Measurements from ENCODE around the gene IL26.
"Not testable (repeated sequence)": the region's sequence is repeated elsewhere in the genome, so short reads cannot be mapped to it uniquely, and the experiment has no call there.

The IL26 gene

DNA sequence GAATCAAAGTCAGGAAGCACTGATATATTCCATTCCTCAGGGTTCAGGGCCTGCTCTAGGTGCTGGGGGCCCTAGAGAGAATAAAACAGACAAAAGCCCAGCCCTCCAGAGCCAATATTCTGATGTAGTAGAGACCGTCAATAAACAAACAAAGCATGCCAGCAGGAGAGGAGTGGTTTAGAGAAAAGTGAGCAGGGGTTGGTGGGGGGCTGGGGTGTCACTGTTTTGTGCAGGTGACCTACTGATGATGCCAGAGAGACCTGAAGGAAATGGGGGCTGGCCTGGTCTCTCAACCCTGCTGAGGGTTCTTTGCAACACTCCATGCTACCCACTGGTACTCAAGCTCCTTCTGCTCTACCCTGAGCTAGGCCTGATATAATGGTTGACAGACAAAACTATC is 26.5 kb downstream of the IL26 start:
- no peak for DNase-seq (ENCODE audit: low read depth, low spot score)

GRCh38 chr12:68198507-68199086 is 27.0 kb downstream of the IL26 start:
- DNase-seq (ENCODE audit: low read depth, low spot score): no peak

DNA sequence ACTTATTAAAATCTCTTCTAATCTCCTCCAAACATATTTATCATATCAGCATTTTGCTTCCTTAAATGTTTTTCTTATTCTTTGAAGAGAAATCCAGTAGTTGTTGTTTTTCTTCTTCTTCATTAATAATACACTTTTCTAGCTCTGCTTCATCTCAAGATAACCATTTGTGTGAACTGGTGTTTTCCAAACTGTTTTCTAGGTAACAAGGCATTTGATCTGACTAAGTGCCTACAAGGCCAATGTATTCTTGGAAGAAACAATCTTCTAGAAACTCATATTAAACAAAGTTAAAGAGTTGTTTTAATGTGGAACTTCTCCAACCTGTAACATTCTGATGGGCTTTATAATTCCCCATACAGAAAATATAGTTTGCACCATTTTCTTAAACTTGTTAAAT is 35.3 kb downstream of the IL26 start:
- no peak for DNase-seq (ENCODE audit: low read depth, low spot score)

GRCh38 chr12:68189821-68190242 is 35.8 kb downstream of the IL26 start:
- DNase-seq (ENCODE audit: low read depth, low spot score): no peak

DNA sequence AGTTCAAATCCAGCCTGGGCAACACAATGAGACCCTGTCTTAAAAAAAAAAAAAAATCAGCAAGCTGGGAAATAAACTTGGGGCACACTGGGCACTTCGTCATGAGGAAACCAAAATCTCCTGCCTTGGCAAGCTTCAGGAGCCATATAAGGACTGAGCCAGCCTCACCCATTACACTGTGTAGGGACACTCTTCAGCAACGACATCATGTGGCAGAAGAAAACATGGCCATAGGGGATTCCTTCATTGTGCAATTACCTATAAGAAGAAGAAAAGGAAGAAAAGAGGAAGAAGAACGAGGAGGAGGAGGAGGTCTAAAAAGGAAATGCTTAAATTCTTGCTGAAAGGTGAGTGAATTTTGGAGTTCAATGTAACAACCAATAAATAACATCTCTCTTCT is 40.0 kb downstream of the IL26 start:
- no peak for DNase-seq (ENCODE audit: low read depth, low spot score)

DNA sequence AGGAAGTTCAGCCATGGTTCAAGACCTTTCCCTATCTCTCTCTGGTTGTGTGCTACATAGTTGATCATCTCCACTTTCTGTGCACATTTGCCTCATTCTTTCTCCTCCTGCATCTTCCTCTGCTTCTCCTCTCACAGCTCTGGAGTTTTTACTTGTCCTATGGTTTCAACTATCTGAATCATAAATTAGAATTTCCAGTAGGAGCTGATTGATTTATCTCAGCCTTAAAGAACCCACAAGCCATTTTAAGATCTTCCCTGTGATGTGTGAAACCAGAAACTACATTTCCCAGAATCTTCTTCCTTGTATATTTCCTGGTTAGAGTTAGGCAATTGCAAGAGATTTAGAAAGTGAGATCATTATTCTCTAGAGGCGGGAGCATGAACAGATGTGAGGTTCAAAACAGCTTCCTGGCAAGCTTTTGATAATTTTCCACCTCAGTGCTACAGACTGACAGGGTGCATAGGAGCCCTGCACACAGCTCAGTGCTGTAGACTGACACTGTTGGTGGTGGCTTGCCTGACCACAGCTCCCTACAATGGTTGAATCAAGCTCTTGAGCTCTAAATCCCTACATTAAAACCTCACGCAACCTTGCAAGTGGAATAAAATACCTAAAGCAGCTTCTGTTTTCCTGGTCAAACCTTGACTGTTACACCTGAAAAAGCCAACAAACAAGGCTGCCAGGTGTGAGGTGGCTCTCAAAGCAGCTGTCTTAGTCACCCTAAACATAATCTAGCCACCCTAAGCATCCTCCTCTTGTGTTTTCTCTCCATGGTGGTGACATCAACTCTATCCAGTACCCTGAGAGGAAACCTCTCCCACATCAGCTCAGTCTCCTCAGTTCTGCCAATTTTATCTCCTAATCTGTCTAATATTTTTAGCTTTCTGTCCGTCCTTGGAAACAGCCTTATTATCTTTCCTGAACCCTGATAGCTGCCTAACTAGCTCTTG is 44.5 kb downstream of the IL26 start:
- DNase-seq (ENCODE audit: low read depth, low spot score): no peak

GRCh38 chr12:68178774-68179439 is 46.7 kb downstream of the IL26 start:
- DNase-seq (ENCODE audit: low read depth, low spot score): no peak

DNA sequence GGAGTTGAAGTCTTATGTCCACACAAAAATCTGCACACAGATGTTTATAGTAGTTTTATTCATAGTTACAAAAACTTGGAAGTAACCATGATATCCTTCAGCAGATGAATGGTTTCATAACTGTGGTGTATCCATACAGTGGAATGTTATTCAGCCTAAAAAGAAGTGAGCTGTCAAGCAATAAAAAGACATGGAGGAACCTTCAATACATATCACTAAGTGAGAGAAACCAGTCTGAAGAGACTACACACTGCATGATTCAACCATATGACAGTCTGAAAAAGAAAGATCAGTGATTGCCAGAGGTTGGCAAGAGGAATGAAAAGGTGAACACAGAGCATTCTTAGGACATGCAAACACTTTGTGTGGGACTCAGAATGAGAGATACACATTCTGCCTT is 47.4 kb downstream of the IL26 start:
- DNase-seq (ENCODE audit: low read depth, low spot score): no peak

- no peak for DNase-seq (ENCODE audit: low read depth, low spot score)
Measured at GRCh38 chr12:68177562-68177961, 48.0 kb downstream of the IL26 start.

GRCh38 chr12:68176257-68176656 is 49.4 kb downstream of the IL26 start:
- no peak for DNase-seq (ENCODE audit: low read depth, low spot score)

DNA sequence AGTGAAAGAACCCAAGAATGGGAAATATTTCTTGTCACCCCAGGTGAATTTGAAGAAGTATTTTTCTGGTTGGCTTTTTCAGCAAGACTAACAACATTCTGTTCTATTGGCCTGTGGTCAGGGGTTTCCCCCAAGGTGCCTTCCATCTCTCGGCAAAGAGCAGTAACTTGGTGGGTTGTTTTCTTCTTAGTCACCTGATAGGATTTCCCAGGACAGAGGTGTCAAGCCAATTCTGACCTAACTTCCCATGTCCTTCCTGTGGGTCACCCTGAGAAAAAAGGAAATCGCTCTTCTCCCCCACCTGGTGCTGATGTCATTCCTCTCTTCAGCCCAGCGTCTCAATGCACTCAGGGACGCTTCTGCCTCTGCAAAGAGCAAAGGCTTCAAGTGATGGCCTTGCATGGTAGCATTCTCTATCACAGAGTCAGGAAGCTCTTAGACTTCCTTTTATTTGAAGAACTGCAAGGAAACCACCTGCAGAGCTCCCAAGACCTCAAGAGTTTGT is 50.0 kb downstream of the IL26 start:
- DNase-seq (ENCODE audit: low read depth, low spot score): no peak

GRCh38 chr12:68174761-68175160 is 50.8 kb downstream of the IL26 start:
- DNase-seq (ENCODE audit: low read depth, low spot score): not testable (repeated sequence)

GRCh38 chr12:68173792-68174191 is 51.8 kb downstream of the IL26 start:
- no peak for DNase-seq (ENCODE audit: low read depth, low spot score)

GRCh38 chr12:68170726-68171125 is 54.9 kb downstream of the IL26 start:
- DNase-seq (ENCODE audit: low read depth, low spot score): no peak

- DNase-seq (ENCODE audit: low read depth, low spot score): no peak
Measured at GRCh38 chr12:68169213-68169889, 56.3 kb downstream of the IL26 start.

GRCh38 chr12:68166317-68166831 is 59.2 kb downstream of the IL26 start:
- no peak for DNase-seq (ENCODE audit: low read depth, low spot score)

DNA sequence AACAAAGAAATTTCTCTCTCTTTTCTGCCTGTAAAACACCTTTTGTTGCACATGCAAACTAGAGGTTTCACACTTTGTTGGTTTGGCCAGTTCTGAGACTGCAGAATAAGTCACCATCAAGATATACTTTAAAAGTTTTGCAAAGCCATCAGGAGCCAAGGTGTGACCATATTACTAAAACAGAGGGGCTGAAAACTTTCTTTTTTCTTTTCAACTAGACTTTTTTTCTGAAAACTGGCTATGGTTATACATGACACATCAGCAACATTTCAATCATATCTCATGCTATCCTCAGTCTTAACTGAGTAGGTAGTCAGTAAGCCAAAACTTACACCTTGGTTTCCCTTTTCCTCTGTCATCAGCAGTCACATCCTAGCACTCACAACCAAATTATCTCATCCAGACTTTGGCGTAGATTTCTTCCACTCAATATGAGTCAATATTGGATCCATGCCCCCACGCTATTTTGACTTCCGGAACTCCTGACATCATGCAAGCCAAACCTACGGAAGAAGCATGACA is 62.0 kb downstream of the IL26 start:
- no peak for DNase-seq (ENCODE audit: low read depth, low spot score)

DNA sequence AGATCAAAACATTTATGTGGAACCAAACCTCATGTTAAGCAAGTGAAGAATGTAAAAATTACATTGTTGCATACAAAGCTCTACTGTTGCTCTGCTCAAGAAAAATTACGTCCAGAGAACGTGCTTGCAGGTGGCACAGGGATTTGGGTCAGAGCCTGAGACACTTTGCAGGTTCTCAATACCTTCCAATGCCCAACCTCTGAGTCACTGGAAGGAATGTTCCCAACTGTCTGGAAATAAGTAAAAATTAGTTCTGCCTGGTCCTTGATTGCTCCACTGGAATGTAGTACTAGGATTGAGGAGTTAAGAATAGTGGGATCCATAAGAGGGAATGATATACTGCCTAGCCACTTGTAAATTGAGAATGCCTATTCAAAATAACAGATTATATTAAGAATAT is 63.2 kb downstream of the IL26 start:
- DNase-seq (ENCODE audit: low read depth, low spot score): no peak

DNA sequence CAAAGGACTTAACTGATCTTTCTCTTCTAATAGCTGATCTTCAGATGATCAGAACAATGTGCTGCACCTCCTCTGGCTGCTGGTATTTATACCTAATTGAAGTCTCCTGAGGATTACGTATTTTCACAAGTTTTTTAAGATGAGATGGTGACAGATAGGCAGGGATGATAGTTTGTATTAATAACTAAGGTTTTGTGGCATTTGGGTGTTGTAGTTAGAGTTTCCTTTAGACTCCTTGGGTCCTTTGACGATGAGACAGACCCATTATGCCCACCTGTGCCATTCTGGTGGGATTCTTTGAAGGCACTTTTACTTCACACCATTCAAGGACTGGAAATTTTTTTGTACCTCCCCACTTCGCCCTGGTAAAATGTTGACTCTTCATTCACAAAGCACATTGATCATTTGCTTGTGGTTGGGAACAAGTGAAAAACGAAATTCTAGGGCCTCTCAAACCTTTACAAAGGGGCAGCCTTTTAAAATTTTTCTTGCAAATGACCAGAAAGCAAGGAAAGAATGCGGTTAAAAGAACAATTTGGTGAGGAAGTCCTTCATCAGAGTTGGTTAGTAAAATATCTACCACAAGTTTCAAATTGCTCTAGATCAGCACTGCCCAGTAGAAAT is 65.8 kb downstream of the IL26 start, which contains the start of gene IFNG:
Gene IFNG, minus strand, starts transcription at position 60 of the 624 bp plus-strand sequence. CDS start 125 bp downstream, outside the sequence.
- no peak for DNase-seq (ENCODE audit: low read depth, low spot score)

- DNase-seq (ENCODE audit: low read depth, low spot score): no peak
Measured at GRCh38 chr12:68158432-68158831, 67.2 kb downstream of the IL26 start.

DNA sequence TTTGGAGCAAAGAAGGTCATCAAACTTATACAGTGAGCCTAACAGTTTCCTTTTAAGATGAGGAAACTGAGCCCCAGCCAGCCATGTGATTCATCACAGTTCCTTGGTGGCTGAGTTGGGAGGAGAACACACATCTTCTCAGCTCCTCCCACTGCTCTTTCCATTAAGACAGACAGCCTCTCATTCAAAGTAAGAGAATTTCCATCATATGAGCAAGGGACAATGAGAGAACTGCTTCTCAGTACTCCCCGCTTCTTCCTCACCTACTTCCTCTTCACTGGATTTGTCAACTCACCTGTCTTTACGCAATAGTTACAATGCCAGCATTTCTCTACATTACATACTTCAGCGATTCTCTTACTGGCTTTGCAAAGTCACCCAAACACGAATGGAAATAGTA is 68.2 kb downstream of the IL26 start:
- DNase-seq (ENCODE audit: low read depth, low spot score): no peak

Measured in ELF-1 (cell line).